Measurements from ENCODE around the gene ZNF587.
"Not testable (repeated sequence)": the region's sequence is repeated elsewhere in the genome, so short reads cannot be mapped to it uniquely, and the experiment has no call there.

The ZNF587 gene

DNA sequence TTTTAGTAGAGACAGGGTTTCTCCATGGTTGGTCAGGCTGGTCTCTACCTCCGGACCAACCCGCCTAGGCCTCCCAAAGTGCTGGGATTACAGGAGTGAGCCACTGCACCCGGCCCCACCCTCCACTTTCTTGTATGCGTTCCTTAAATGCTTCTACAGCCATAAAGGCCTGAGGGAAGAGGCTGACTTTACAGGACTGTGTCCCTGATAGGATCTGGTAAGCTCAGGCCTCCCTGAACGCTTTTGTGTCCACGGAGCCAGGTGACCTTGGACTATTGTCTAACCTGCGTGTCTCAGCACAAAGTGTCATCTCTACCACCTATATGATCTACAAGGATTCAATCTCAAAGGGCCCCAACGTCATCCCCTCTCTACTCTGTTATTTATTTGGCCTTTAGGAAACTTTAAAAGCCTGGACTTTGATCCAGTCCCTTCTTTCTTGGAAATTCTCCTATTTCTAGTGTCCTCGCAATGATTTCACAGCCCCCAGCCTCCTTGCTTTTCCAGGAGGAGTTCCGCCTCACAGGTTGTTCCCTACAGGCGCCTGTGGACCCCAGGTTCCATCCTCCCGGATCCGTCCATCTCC is 35.6 kb upstream of the ZNF587 start:
- Histone ChIP-seq H3K4me3 (ENCODE audit: extremely low read depth, insufficient read depth, low read length, poor library complexity, severe bottlenecking) (peak overlapping the region; percentile 95), H3K27ac (ENCODE audit: low read depth, low read length, severe bottlenecking) (peak overlapping the region; percentile 53), H3K36me3 (ENCODE audit: control insufficient read depth, insufficient read depth, low read length) (peaks cover 28% of the 10 kb centered on the region), H3K4me1 (ENCODE audit: control insufficient read depth, insufficient read depth, low read length, poor library complexity, severe bottlenecking) (peaks cover 3% of the 10 kb centered on the region), H3K9me3 (ENCODE audit: control insufficient read depth, low read length) (no peaks in the 10 kb centered on the region)
- 20 to 22% methylated on average over 12 to 13 of the region's 13 CpGs for WGBS, 2 experiments (ENCODE audit: insufficient coverage in 2 of 2)

- H3K27ac ChIP-seq (ENCODE audit: low read depth, low read length, severe bottlenecking): peak within 1 kb of the TSS; percentile 53
- peaks cover 3% of the 10 kb centered on the region for H3K4me1 ChIP-seq (ENCODE audit: control insufficient read depth, insufficient read depth, low read length, poor library complexity, severe bottlenecking)
- 2% methylated on average over 44 to 45 of the region's 50 CpGs for WGBS, 2 experiments (ENCODE audit: insufficient coverage in 2 of 2)
- peak within 1 kb of the TSS; percentile 95 for H3K4me3 ChIP-seq (ENCODE audit: extremely low read depth, insufficient read depth, low read length, poor library complexity, severe bottlenecking)
- no peaks in the 10 kb centered on the region for H3K9me3 ChIP-seq (ENCODE audit: control insufficient read depth, low read length)
- peaks cover 22% of the 10 kb centered on the region for H3K36me3 ChIP-seq (ENCODE audit: control insufficient read depth, insufficient read depth, low read length)
These were observed 35.0 kb upstream of the ZNF587 start, which contains the start of gene ZNF552 for GRCh38 chr19:57814505-57815246. TSS of gene ZNF552 (minus strand) at chr19:57814913. CDS start at chr19:57814743, 170 bp downstream.

- Histone ChIP-seq H3K27ac (ENCODE audit: low read depth, low read length, severe bottlenecking) (no peak overlapping the region), H3K4me1 (ENCODE audit: control insufficient read depth, insufficient read depth, low read length, poor library complexity, severe bottlenecking) (peaks cover 3% of the 10 kb centered on the region), H3K4me3 (ENCODE audit: extremely low read depth, insufficient read depth, low read length, poor library complexity, severe bottlenecking) (peak overlapping the region; percentile 95), H3K9me3 (ENCODE audit: control insufficient read depth, low read length) (no peaks in the 10 kb centered on the region), H3K36me3 (ENCODE audit: control insufficient read depth, insufficient read depth, low read length) (peaks cover 16% of the 10 kb centered on the region)
- 95 to 99% methylated on average over 13 to 15 of the region's 17 CpGs for WGBS, 2 experiments (ENCODE audit: insufficient coverage in 2 of 2)
These were observed 34.2 kb upstream of the ZNF587 start for GRCh38 chr19:57815247-57816075.

GRCh38 chr19:57816652-57817051 is 33.0 kb upstream of the ZNF587 start:
- H3K9me3 ChIP-seq (ENCODE audit: control insufficient read depth, low read length): no peaks in the 10 kb centered on the region
- no peak overlapping the region for H3K27ac ChIP-seq (ENCODE audit: low read depth, low read length, severe bottlenecking)
- H3K4me1 ChIP-seq (ENCODE audit: control insufficient read depth, insufficient read depth, low read length, poor library complexity, severe bottlenecking): peaks cover 8% of the 10 kb centered on the region
- H3K36me3 ChIP-seq (ENCODE audit: control insufficient read depth, insufficient read depth, low read length): peaks cover 16% of the 10 kb centered on the region
- 96 to 97% methylated on average over 6 of the region's 7 CpGs for WGBS, 2 experiments (ENCODE audit: insufficient coverage in 2 of 2)
- no peak overlapping the region for H3K4me3 ChIP-seq (ENCODE audit: extremely low read depth, insufficient read depth, low read length, poor library complexity, severe bottlenecking)

GRCh38 chr19:57817976-57818375 is 31.7 kb upstream of the ZNF587 start:
- 94 to 95% methylated on average over 11 to 13 of the region's 14 CpGs for WGBS, 2 experiments (ENCODE audit: insufficient coverage in 2 of 2)
- H3K9me3 ChIP-seq (ENCODE audit: control insufficient read depth, low read length): no peaks in the 10 kb centered on the region
- H3K4me1 ChIP-seq (ENCODE audit: control insufficient read depth, insufficient read depth, low read length, poor library complexity, severe bottlenecking): peaks cover 8% of the 10 kb centered on the region
- H3K4me3 ChIP-seq (ENCODE audit: extremely low read depth, insufficient read depth, low read length, poor library complexity, severe bottlenecking): no peak overlapping the region
- peaks cover 11% of the 10 kb centered on the region for H3K36me3 ChIP-seq (ENCODE audit: control insufficient read depth, insufficient read depth, low read length)
- H3K27ac ChIP-seq (ENCODE audit: low read depth, low read length, severe bottlenecking): no peak overlapping the region

DNA sequence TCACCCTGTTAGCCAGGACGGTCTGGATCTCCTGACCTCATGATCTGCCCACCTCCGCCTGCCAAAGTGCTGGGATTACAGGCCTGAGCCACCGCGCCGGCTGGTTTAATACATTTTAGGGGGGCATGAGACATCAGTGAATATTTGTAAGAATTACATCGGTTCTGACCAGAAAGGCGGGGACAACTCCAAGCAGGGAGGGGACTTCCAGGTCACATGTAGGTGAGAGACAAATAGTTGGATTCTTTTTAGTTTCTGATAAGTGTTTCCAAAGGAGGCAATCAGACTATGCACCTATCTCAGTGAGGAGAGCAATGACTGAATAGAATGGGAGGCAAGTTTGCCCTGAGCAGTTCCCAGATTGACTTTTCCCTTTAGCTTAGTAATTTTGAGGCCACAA is 31.3 kb upstream of the ZNF587 start:
- H3K9me3 ChIP-seq (ENCODE audit: control insufficient read depth, low read length): no peaks in the 10 kb centered on the region
- WGBS, 2 experiments (ENCODE audit: insufficient coverage in 2 of 2): 87 to 98% methylated on average over 7 of the region's 7 CpGs
- H3K36me3 ChIP-seq (ENCODE audit: control insufficient read depth, insufficient read depth, low read length): peaks cover 10% of the 10 kb centered on the region
- no peak overlapping the region for H3K4me3 ChIP-seq (ENCODE audit: extremely low read depth, insufficient read depth, low read length, poor library complexity, severe bottlenecking)
- H3K27ac ChIP-seq (ENCODE audit: low read depth, low read length, severe bottlenecking): no peak overlapping the region
- H3K4me1 ChIP-seq (ENCODE audit: control insufficient read depth, insufficient read depth, low read length, poor library complexity, severe bottlenecking): peaks cover 8% of the 10 kb centered on the region

GRCh38 chr19:57819475-57820148 is 30.0 kb upstream of the ZNF587 start:
- H3K4me1 ChIP-seq (ENCODE audit: control insufficient read depth, insufficient read depth, low read length, poor library complexity, severe bottlenecking): peaks cover 8% of the 10 kb centered on the region
- H3K4me3 ChIP-seq (ENCODE audit: extremely low read depth, insufficient read depth, low read length, poor library complexity, severe bottlenecking): peak overlapping the region; percentile 100
- 0 to 1% methylated on average over 37 to 40 of the region's 44 CpGs for WGBS, 2 experiments (ENCODE audit: insufficient coverage in 2 of 2)
- no peaks in the 10 kb centered on the region for H3K9me3 ChIP-seq (ENCODE audit: control insufficient read depth, low read length)
- peaks cover 12% of the 10 kb centered on the region for H3K36me3 ChIP-seq (ENCODE audit: control insufficient read depth, insufficient read depth, low read length)
- H3K27ac ChIP-seq (ENCODE audit: low read depth, low read length, severe bottlenecking): peak overlapping the region; percentile 79

GRCh38 chr19:57820599-57820998 is 29.1 kb upstream of the ZNF587 start:
- H3K4me3 ChIP-seq (ENCODE audit: extremely low read depth, insufficient read depth, low read length, poor library complexity, severe bottlenecking): peak overlapping the region; percentile 100
- no peak overlapping the region for H3K27ac ChIP-seq (ENCODE audit: low read depth, low read length, severe bottlenecking)
- H3K36me3 ChIP-seq (ENCODE audit: control insufficient read depth, insufficient read depth, low read length): peaks cover 22% of the 10 kb centered on the region
- H3K9me3 ChIP-seq (ENCODE audit: control insufficient read depth, low read length): no peaks in the 10 kb centered on the region
- 78 to 100% methylated on average over 4 to 5 of the region's 6 CpGs for WGBS, 2 experiments (ENCODE audit: insufficient coverage in 2 of 2)
- H3K4me1 ChIP-seq (ENCODE audit: control insufficient read depth, insufficient read depth, low read length, poor library complexity, severe bottlenecking): peaks cover 8% of the 10 kb centered on the region

GRCh38 chr19:57821095-57821494 is 28.6 kb upstream of the ZNF587 start:
- Histone ChIP-seq H3K4me3 (ENCODE audit: extremely low read depth, insufficient read depth, low read length, poor library complexity, severe bottlenecking) (peak overlapping the region; percentile 100), H3K36me3 (ENCODE audit: control insufficient read depth, insufficient read depth, low read length) (peaks cover 27% of the 10 kb centered on the region)
- no CpG with 5 or more reads among the region's 3 CpGs for WGBS, 2 experiments (ENCODE audit: insufficient coverage in 2 of 2)
- not testable (repeated sequence) for H3K9me3 ChIP-seq (ENCODE audit: control insufficient read depth, low read length); H3K27ac ChIP-seq (ENCODE audit: low read depth, low read length, severe bottlenecking); H3K4me1 ChIP-seq (ENCODE audit: control insufficient read depth, insufficient read depth, low read length, poor library complexity, severe bottlenecking)

DNA sequence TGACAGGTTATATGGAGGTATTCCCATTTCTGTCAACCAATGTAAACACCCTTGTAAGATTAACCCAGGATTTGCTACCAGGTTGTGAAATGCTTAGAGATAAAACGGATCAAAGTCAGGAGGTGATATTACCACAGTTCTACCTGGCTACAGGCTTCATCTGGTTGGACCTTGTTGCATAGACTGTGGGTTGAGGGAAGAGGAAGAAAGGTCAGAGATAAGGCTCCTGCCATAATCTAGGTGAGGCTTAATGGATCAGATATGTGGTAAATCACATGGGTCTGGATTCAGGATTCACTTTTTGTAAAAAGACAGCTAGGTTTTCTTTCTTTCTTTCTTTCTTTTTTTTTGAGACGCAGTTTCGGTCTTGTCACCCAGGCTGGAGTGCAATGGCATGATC is 28.2 kb upstream of the ZNF587 start:
- not testable (repeated sequence) for H3K9me3 ChIP-seq (ENCODE audit: control insufficient read depth, low read length); H3K27ac ChIP-seq (ENCODE audit: low read depth, low read length, severe bottlenecking); H3K4me1 ChIP-seq (ENCODE audit: control insufficient read depth, insufficient read depth, low read length, poor library complexity, severe bottlenecking); H3K4me3 ChIP-seq (ENCODE audit: extremely low read depth, insufficient read depth, low read length, poor library complexity, severe bottlenecking)
- 93% methylated on average over 2 of the region's 3 CpGs; no CpG with 5 or more reads in 1 of the 2 experiments for WGBS, 2 experiments (ENCODE audit: insufficient coverage in 2 of 2)
- peaks cover 31% of the 10 kb centered on the region for H3K36me3 ChIP-seq (ENCODE audit: control insufficient read depth, insufficient read depth, low read length)
